Lower leg skin (tissue), 4 donors: ENCODE data around the gene SGIP1. TPM values are rescaled to one million over a fixed set of nuclear protein-coding genes. Genes with fewer than 3 reads are reported as not detected.
A peak's percentile ranks its signal among the peaks of the same experiment; 100 is the strongest.

Experiments used
- DNase-seq, 2 donors: peaks; one replicate each; pipeline ENCODE4 v3.0.0-alpha.2; 2019; ENCODE audit warnings: low spot score in 2 of 2
- H3K4me3 ChIP-seq: fragments of 200-600 bp; sonication (generic); 2 replicates; pipeline ENCODE4 v1.5.1; 2017; ENCODE audit warnings: mild to moderate bottlenecking, low read depth; ENCODE audit not compliant: poor library complexity, severe bottlenecking
- POLR2A ChIP-seq, 2 donors: fragments of 450-650 bp; IDR thresholded peaks; one replicate each; pipeline ENCODE4 v1.6.1; 2016 to 2017; ENCODE audit warnings: antibody characterized with exemption in 2 of 2, mild to moderate bottlenecking in 1 of 2, moderate library complexity in 1 of 2
- WGBS, 2 donors: methylation state at CpG; one replicate each; pipeline ENCODE4 v1.1.5; 2018; 5-methylcytosine and 5-hydroxymethylcytosine counted together
- intact Hi-C: fragments of 100-400 bp; cut with DNase I; formaldehyde crosslinking; loops from one replicate; pipeline ENCODE4 v1.15.0; 2023; ENCODE audit warnings: low total_unique reads
- total RNA-seq, 4 donors: library from RNA; depleted of rRNA; stranded (reverse); fragments of >200 nt; gene quantifications; one replicate each; pipeline ENCODE4 v1.1.0, GENCODE V29; 2016
- TF ChIP-seq, protein P1 (sequence below), 3 donors: fragments of 450-650 bp; IDR thresholded peaks; one replicate each; pipeline ENCODE4 v1.5.1; 2016; ENCODE audit warnings: antibody characterized with exemption in 3 of 3, mild to moderate bottlenecking in 3 of 3, moderate library complexity in 2 of 3

The SGIP1 gene
- total RNA-seq, 4 donors from 2014 or later, result 0.39 to 7.0 (median 2.4) TPM

DNA sequence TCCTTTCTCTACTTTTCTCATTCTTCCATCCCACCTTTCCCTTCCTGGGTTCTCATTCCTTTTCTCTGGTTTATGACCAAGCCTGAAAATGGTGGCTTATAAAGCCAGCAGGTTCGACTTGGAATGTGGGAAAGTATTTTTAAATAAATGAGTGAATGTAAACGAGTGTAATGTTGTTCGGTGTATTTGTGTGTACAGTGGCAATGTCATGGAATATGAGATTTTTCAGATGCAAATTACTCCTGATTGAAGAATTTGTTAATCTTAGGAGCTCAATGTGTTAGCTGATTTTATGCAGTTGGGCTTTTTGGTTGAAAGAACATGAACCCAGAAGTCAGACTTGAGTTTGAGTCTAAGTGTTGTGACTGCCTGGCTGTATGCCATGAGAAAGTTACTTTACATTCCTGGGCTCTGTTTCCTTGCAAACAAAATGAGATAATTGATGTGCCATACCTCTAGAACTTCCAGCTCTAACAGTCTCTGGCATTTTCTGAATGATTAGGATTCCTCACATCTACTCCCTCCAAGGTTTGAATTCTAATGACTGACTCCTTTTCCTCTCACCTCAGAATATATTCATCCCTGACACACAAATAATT is 6.6 kb downstream of the SGIP1 start:
- WGBS, 2 donors, result 77 to 78% methylated on average over 3 of the region's 3 CpGs
- TF ChIP-seq, protein P1, sequence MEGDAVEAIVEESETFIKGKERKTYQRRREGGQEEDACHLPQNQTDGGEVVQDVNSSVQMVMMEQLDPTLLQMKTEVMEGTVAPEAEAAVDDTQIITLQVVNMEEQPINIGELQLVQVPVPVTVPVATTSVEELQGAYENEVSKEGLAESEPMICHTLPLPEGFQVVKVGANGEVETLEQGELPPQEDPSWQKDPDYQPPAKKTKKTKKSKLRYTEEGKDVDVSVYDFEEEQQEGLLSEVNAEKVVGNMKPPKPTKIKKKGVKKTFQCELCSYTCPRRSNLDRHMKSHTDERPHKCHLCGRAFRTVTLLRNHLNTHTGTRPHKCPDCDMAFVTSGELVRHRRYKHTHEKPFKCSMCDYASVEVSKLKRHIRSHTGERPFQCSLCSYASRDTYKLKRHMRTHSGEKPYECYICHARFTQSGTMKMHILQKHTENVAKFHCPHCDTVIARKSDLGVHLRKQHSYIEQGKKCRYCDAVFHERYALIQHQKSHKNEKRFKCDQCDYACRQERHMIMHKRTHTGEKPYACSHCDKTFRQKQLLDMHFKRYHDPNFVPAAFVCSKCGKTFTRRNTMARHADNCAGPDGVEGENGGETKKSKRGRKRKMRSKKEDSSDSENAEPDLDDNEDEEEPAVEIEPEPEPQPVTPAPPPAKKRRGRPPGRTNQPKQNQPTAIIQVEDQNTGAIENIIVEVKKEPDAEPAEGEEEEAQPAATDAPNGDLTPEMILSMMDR (IDR thresholded peaks at IDR 0.05), result no peak
- TF ChIP-seq POLR2A (IDR thresholded peaks at IDR 0.05), result no peak
- no peak for DNase-seq
- intact Hi-C loops, result no loop called here
- no peak overlapping the region for H3K4me3 ChIP-seq

DNA sequence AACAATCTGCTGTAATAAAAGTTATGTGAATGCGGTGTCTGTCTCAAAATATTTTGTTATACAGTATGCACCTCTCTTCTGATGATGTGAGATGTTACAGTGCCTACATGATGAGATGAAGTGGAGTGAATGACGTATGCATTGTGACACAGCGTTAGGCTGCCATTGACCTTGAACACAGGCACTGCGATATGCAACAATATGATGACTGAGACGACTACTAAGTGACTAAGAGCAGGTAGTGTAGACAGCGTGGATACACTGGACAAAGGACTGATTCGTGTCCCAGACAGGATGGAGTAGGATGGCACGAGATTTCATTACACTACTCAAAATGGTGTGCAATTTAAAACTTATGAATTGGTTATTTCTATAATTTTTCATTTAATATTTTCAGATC is 8.4 kb downstream of the SGIP1 start:
- H3K4me3 ChIP-seq, result no peak overlapping the region
- DNase-seq, result no peak
- intact Hi-C loops, result no loop called here
- TF ChIP-seq POLR2A (IDR thresholded peaks at IDR 0.05), result no peak
- TF ChIP-seq, protein P1 (IDR thresholded peaks at IDR 0.05), result no peak
- WGBS, 2 donors, result 92 to 95% methylated on average over 8 of the region's 8 CpGs

- peak; percentile 42 to 91 for DNase-seq
- intact Hi-C loops, result no loop called here
- TF ChIP-seq, protein P1 (IDR thresholded peaks at IDR 0.05), result no peak
- no peak for TF ChIP-seq POLR2A (IDR thresholded peaks at IDR 0.05)
- no peak overlapping the region for H3K4me3 ChIP-seq
- 60 to 66% methylated on average over 8 of the region's 8 CpGs for WGBS, 2 donors
Measured at GRCh38 chr1:66542811-66543767, 9.1 kb downstream of the SGIP1 start.

DNA sequence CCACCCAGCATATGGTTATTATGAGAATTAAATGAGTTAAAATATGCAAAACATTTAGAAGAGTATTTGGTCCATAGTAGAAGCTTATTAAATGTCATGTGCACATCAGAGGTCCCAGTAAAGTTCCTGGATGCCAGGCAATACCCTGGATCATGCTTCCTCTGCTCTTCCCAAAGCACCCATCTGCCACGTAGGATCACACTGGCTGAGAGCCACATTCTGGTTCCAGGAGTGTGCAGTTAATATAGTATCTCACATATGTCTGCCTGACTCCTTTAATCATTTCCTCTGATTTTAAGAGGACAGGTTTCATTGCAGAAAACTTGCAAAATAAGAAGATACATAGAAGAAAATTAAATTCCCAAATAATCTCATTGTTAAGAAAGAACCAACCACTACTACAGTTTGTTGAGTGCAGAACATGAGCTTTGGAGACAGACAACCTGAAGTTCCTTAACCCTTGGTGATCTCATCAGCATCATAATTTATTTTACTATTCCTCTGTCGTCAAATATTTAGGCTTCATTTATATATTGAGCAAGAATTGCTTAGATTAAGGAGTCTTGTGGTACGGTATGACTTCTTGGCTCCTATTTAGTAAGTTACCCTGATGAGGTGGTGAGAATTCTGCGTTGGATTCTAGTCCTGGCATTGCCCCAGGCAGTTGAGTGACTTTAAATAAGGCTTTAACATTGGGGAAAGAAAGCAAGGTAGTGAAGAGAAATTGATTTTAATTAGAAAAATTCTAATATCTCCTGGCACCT is 12.3 kb downstream of the SGIP1 start:
- 44 to 61% methylated on average over 4 of the region's 4 CpGs for WGBS, 2 donors
- intact Hi-C loops, result no loop called here

DNA sequence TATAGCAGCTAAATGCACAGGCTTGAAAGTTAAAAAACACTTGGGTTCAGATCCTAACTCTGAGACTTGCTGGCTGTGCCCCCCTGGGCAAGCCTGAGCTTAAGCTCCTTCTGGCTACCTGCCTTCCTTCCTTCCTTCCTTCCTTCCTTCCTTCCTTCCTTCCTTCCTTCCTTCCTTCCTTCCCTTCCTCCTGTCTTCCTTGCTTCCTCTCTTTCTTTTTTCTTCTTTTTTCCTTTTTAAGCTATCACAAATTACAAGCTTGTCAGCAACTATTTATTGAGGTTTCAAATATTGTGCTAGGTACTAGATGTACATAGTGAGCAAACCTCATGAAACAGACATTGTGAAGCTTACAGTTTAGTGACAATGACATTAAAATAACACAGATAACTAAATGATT is 15.1 kb downstream of the SGIP1 start:
- H3K4me3 ChIP-seq, result no peak overlapping the region
- TF ChIP-seq, protein P1 (IDR thresholded peaks at IDR 0.05), result no peak
- no peak for TF ChIP-seq POLR2A (IDR thresholded peaks at IDR 0.05)
- intact Hi-C loops, result no loop called here
- no peak for DNase-seq

More for the DNA sequence above, 12.3 kb downstream of the SGIP1 start:
- TF ChIP-seq, protein P1 (IDR thresholded peaks at IDR 0.05), result no peak
- no peak for TF ChIP-seq POLR2A (IDR thresholded peaks at IDR 0.05)
- no peak overlapping the region for H3K4me3 ChIP-seq
- no peak for DNase-seq
